A549 (cell line): Measurements from ENCODE around the gene SKOR2.

ENCODE experiments used
- CTCF ChIP-seq: fragments of >200 bp; sonication (Bioruptor Twin); formaldehyde crosslinking; IDR thresholded peaks from 3 replicates; pipeline ENCODE4 v1.5.1; 2016
- EP300 ChIP-seq, 2 experiments: fragments of >200 bp; sonication (Bioruptor Twin); formaldehyde crosslinking; IDR thresholded peaks; 2 replicates in 1 of 2; 3 replicates in 1 of 2; pipeline ENCODE4 v1.6.1; 2016 to 2017
- MAX ChIP-seq: IDR thresholded peaks from 2 replicates; pipeline ENCODE4 v1.6.1; 2012

GRCh38 chr18:47264308-47264700, 12.8 kb upstream of the SKOR2 start:
- no peak for TF ChIP-seq EP300 (IDR thresholded peaks at IDR 0.05)
- TF ChIP-seq MAX: no peak
- no peak for TF ChIP-seq CTCF
